A673 (cell line): ENCODE results near the gene NID1. TPM values are rescaled to one million over a fixed set of nuclear protein-coding genes. Genes with fewer than 3 reads are reported as not detected.

Experiments
- BruUV-seq: library from RNA; stranded (reverse); fragments of 400-500 nt; replicated peaks from 2 replicates; lab custom pipeline; 2021; lab: Mats Ljungman, UMichigan
- CTCF ChIA-PET: fragments of 300-600 bp; sonication (Branson Sonifier 250); formaldehyde crosslinking; loops from one replicate; lab custom pipeline; 2022; ENCODE audit warnings: antibody characterized with exemption; lab: Charles Lee
- POLR2A ChIA-PET: fragments of 300-600 bp; sonication (Branson Sonifier 250); formaldehyde crosslinking; loops from one replicate; lab custom pipeline; 2022; ENCODE audit warnings: antibody characterized with exemption; ENCODE audit not compliant: low non-redundant PET; lab: Charles Lee
- DNase-seq: peaks from one replicate; pipeline ENCODE4 v3.0.0-alpha.2; 2015; ENCODE audit warnings: low spot score
- H3K27ac ChIP-seq: fragments of 200-600 bp; sonication (generic); 2 replicates; pipeline ENCODE4 v1.5.1; 2016; ENCODE audit warnings: mixed run types, low read depth, mild to moderate bottlenecking, mixed read lengths, antibody characterized with exemption, low read length; ENCODE audit not compliant: poor library complexity, severe bottlenecking
- H3K27me3 ChIP-seq: fragments of 200-600 bp; sonication (generic); replicated peaks from 2 replicates; pipeline ENCODE4 v1.6.1; 2017; ENCODE audit warnings: mixed run types, low read depth, mild to moderate bottlenecking, mixed read lengths, antibody characterized with exemption, low read length; ENCODE audit not compliant: insufficient read depth, poor library complexity
- H3K36me3 ChIP-seq: fragments of 200-600 bp; sonication (generic); 2 replicates; pipeline ENCODE4 v1.6.1; 2016; ENCODE audit warnings: mixed run types, mild to moderate bottlenecking, mixed read lengths, antibody characterized with exemption, low read length; ENCODE audit not compliant: insufficient read depth, poor library complexity, severe bottlenecking
- H3K4me1 ChIP-seq: fragments of 200-600 bp; sonication (generic); 2 replicates; pipeline ENCODE4 v1.6.1; 2017; ENCODE audit warnings: mixed run types, mild to moderate bottlenecking, mixed read lengths, antibody characterized with exemption, low read length; ENCODE audit not compliant: insufficient read depth, poor library complexity, severe bottlenecking
- H3K4me3 ChIP-seq: fragments of 200-600 bp; sonication (generic); 2 replicates; pipeline ENCODE4 v1.5.1; 2016; ENCODE audit warnings: low read depth, mixed run types, mild to moderate bottlenecking, mixed read lengths, low read length; ENCODE audit not compliant: poor library complexity, severe bottlenecking
- H3K9me3 ChIP-seq: fragments of 200-600 bp; sonication (generic); 2 replicates; pipeline ENCODE4 v1.6.1; 2016; ENCODE audit warnings: mixed run types, low read depth, mild to moderate bottlenecking, mixed read lengths, antibody characterized with exemption, low read length; ENCODE audit not compliant: poor library complexity, severe bottlenecking
- CTCF ChIP-seq: fragments of 300-800, 200-600 bp; sonication (generic); conservative IDR thresholded peaks from 2 replicates; pipeline ENCODE4 v1.5.1; 2017; ENCODE audit warnings: low read depth, mild to moderate bottlenecking, antibody characterized with exemption, low read length, moderate library complexity, mixed read lengths
- EZH2 ChIP-seq: fragments of 200-600 bp; sonication (generic); IDR thresholded peaks from 2 replicates; pipeline ENCODE4 v1.6.1; 2017; ENCODE audit warnings: borderline replicate concordance, low read depth, mild to moderate bottlenecking, mixed read lengths, antibody characterized with exemption, low read length; ENCODE audit not compliant: poor library complexity, severe bottlenecking
- intact Hi-C: fragments of 100-400 bp; cut with micrococcal nuclease; formaldehyde crosslinking; loops from one replicate; pipeline ENCODE4 v1.10.0; 2022; ENCODE audit not compliant: unreplicated experiment
- total RNA-seq: library from RNA; stranded (reverse); gene quantifications from 2 replicates; pipeline ENCODE4 v1.2.3, GENCODE V29; 2021

The NID1 gene
- total RNA-seq, 1 experiment from 2014 or later: 0.64 TPM

- Histone ChIP-seq H3K27ac (no peak overlapping the region), H3K9me3 (no peaks in the 10 kb centered on the region), H3K36me3 (no peaks in the 10 kb centered on the region), H3K4me1 (no peaks in the 10 kb centered on the region), H3K27me3 (no peaks in the 10 kb centered on the region), H3K4me3 (no peak overlapping the region)
- POLR2A ChIA-PET: no interaction called here
- CTCF ChIA-PET: no interaction called here
- no TSS peak for BruUV-seq
- no peak for TF ChIP-seq CTCF
- no peak for TF ChIP-seq EZH2
- no peak for DNase-seq
- intact Hi-C loops: no loop called here
Measured at GRCh38 chr1:236023926-236024565, 40.8 kb downstream of the NID1 start.

- CTCF ChIA-PET: no interaction called here
- no peak overlapping the region for H3K4me3 ChIP-seq
Measured at GRCh38 chr1:236021424-236022135, 43.3 kb downstream of the NID1 start.

More at GRCh38 chr1:236021424-236022135, 43.3 kb downstream of the NID1 start:
- DNase-seq: no peak
- intact Hi-C loops: no loop called here
- no peaks in the 10 kb centered on the region for H3K36me3 ChIP-seq
- no peak overlapping the region for H3K27ac ChIP-seq
- no peaks in the 10 kb centered on the region for H3K9me3 ChIP-seq
- no peaks in the 10 kb centered on the region for H3K4me1 ChIP-seq
- H3K27me3 ChIP-seq: no peaks in the 10 kb centered on the region
- TF ChIP-seq EZH2: no peak
- TF ChIP-seq CTCF: no peak
- BruUV-seq: no TSS peak
- POLR2A ChIA-PET: no interaction called here
